HG02973 (cell line): ENCODE results near the gene NUDT22.

Experiments
- ATAC-seq: cut with Tn5 transposase; IDR thresholded peaks from one replicate; pipeline ENCODE4 v1.9.1; 2021; ENCODE audit warnings: moderate library complexity; ENCODE audit not compliant: unreplicated experiment

Gene NUDT22

DNA sequence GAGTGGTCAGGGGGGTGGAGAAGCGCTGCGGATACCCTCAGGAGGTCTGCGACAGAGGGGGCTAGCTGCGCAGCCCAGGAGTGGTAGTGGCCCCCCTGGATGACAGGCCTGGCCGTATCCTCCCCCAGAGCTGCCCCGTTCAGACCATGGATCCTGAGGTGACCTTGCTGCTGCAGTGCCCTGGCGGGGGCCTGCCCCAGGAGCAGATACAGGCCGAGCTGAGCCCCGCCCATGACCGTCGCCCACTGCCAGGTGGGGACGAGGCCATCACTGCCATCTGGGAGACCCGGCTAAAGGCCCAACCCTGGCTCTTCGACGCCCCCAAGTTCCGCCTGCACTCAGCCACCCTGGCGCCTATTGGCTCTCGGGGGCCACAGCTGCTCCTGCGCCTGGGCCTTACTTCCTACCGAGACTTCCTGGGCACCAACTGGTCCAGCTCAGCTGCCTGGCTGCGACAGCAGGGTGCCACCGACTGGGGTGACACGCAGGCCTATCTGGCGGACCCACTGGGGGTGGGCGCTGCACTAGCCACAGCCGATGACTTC lies 505 bp downstream of the NUDT22 start:
- no peak for ATAC-seq

DNA sequence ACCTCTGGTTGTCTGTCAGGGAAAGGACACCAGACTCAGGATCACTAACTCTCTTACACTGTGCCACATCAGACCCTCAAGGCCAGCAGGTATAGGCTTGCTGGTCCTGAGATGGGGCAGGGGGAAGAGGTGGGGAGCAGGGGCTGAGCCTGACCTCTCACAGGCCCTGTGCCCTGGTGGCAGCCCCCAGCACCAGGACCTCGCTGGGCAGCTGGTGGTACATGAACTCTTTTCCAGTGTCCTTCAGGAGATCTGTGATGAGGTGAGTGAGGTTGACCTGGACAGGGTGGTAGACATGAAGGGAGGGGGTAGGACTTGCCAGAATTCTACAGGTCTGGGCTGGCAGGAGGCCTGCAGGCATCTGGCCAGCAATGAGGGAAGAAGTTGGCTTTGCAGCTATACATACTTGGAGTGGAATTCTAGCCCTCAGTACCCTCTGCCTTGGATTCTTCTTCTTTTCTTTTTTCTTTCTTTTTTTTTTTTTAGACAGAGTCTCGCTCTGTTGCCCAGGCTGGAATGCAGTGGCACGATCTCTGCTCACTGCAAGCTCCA lies 1.4 kb downstream of the NUDT22 start:
- no peak for ATAC-seq

DNA sequence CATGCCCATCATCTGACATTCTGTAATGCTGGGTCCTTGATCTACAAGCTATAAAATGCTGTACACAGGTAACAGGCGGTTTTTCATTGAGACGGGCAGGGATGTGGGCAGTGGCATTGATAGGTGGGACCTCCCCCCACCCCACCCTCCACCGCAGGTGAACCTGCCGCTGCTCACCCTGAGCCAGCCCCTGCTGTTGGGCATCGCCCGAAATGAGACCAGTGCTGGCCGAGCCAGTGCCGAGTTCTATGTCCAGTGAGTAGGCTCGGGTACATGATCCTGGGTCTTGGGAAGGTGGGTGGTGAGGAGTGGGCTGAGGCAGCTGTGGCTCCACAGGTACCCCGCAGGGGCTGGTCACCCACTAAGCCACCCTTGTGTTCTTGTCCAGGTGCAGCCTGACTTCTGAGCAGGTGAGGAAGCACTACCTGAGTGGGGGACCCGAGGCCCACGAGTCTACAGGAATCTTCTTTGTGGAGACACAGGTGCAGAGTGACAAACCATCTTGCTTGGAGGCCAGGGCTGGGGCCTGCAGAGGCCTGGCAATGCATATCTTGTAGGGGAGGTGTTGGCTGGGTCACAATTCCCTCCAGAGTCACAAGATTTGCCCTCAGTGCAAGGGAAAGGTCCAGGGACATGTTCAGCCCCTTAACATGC lies 3.1 kb downstream of the NUDT22 start:
- no peak for ATAC-seq

DNA sequence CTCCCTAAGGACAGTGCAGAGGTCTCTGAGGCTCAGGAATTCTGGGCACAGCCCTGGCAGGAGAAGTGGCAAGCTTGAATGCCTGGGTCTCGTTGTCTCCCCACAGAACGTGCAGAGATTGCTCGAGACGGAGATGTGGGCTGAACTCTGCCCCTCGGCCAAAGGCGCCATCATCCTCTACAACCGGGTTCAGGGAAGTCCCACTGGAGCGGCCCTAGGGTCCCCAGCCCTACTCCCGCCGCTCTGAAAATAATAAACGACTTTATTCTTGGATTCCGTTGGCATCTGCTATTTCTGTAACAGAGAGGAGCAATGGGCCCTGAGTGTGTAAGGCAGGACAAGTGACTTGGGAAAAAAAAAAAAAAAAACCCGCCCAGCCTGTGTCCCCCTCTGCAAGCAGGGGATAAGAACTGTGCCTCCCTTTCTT lies 3.7 kb downstream of the NUDT22 start:
- no peak for ATAC-seq

DNA sequence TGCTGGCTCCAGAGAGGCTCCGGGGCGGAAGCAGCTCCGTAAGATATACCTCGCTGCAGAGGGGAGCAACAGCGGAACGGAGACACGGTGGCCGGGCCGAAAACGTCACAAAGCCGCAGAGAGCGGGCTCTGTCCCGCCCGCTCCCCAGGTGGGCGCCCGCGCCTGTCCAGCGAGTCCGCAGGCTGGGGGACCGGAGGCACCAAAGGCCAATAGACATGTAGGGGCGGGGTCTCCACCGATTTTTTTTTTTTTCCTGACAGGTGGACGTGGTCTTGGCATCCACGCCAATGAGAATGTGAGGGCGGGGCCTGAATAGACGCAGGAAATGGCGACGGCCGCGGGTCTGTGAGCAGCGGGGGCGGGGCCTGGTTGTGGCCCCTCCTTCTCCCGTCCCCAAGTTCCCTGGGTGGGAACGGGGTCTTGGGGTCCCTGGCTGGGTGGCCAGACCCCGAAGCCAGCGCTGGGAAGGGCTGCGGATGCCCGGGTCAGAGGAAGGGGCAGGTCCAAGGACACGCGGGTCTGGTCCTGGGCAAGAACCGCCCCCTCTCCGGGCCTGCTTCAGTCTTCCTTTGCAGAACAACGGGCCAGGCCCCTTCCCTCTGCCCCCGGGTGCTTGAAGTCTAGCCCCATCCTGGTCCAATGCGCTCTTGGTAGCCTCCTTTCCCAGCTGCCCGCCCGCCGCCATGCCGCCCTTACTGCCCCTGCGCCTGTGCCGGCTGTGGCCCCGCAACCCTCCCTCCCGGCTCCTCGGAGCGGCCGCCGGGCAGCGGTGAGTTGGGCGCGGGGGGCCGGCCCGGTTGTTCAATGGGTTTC lies 4.3 kb downstream of the NUDT22 start, which contains the start of gene DNAJC4:
TSS of gene DNAJC4 (plus strand) at position 378 of the 814 bp plus-strand sequence. CDS start at position 685, 307 bp downstream.
- peak; percentile 35 for ATAC-seq

DNA sequence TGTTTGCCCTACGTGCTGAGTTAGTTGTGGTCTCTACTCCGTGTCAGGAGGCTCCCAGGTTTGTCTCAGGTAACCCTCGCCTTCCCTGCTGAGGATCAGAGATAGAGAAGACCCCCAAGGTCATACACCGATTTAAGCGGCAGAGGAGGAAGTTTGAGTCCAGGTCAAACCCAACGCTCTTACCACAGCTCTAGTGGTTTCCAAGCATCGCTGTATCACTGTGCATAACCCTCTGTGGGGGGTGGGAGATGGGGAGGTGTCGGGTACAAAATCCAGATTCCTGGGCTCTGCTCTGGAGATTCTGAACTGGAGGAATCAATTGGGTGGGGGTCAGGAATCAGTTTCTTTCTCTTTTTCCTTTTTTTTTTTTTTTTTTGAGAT lies 4.9 kb downstream of the NUDT22 start:
- no peak for ATAC-seq

DNA sequence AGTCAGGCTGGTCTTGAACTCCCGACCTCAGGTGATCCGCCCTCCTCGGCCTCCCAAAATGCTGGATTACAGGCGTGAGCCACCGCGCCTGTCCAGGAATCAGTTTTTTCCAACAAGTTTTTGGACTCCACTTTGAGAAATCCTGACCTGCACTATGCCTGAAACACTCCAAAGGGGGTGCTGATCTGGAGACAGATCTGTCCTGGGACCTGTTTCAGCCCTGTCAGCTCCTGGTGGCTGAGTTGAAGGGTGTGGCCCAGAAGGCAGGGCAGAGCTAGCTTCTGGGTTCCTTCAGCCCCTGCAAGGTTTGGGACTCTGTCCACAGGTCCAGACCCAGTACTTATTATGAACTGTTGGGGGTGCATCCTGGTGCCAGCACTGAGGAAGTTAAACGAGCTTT lies 5.5 kb downstream of the NUDT22 start:
- ATAC-seq, result no peak

DNA sequence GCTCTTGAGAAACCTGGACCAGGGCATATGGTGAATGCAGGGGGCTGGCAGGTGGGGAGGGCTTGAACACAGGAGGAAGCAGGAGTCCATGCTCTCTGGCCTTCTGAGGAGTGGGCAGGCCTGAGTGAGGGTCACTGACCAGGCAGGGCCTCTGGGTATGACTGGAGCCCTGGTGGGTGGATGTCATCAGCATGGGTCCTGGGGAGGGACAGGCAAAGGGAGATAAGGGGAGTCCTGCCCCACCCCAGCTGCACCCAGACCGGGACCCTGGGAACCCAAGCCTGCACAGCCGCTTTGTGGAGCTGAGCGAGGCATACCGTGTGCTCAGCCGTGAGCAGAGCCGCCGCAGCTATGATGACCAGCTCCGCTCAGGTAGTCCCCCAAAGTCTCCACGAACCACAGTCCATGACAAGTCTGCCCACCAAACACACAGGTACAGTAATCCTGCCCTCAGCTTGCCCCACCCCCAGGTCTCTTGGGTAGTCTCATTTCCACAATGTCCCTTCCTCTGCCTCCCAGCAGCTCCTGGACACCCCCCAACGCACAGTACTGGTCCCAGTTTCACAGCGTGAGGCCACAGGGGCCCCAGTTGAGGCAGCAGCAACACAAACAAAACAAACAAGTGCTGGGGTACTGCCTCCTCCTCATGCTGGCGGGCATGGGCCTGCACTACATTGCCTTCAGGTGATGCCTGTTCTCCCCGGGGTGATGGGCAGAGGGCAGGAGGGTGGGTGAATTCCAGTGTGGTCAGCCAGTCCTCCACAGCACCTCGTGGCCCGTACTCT lies 6.3 kb downstream of the NUDT22 start:
- no peak for ATAC-seq

DNA sequence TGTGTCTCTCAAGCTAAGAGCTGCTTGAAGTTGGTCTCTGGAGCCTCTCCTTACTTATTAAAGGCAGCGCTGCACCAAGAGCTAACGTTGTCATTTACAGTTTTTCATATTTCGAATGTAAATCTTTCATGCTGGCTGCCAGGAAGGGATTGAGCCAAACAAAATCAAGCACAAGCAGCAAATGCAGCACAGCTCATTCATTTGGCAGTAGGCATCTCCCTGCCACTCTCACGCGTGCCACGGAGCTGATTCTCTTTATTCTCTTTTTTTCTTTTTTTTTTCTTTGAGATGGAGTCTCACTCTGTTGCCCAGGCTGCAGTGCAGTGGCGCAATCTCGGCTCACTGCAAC lies 6.9 kb downstream of the NUDT22 start:
- no peak for ATAC-seq

DNA sequence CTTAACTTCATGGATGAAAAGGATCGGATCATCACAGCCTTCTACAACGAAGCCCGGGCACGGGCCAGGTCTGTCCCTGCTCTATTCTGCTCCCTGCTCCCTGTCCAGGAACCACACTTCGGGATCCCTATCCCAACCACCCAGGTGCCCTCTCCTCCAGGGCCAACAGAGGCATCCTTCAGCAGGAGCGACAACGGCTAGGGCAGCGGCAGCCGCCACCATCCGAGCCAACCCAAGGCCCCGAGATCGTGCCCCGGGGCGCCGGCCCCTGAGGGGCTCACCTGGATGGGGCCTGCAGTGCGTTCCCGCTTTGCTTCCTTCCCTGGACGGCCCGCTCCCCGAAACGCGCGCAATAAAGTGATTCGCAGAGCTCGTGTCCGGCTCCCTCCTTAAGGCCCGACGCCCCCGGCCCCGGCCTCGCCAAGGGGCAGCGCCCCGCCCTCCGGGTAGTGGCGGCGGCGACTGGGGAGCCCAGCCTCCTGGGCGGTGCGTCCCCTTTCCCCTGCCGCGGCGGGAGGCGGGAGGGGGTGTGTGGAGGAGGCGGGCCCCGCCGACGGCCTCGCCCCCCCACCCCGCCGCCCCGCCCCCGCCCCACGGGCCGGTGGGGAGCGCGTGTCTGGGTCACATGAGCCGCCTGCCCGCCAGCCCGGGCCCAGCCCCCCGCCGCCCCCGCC lies 8.0 kb downstream of the NUDT22 start, which contains the start of gene VEGFB:
TSS of gene VEGFB (plus strand) at position 672 of the 674 bp plus-strand sequence. CDS start 250 bp downstream, outside the sequence.
- ATAC-seq, result no peak

DNA sequence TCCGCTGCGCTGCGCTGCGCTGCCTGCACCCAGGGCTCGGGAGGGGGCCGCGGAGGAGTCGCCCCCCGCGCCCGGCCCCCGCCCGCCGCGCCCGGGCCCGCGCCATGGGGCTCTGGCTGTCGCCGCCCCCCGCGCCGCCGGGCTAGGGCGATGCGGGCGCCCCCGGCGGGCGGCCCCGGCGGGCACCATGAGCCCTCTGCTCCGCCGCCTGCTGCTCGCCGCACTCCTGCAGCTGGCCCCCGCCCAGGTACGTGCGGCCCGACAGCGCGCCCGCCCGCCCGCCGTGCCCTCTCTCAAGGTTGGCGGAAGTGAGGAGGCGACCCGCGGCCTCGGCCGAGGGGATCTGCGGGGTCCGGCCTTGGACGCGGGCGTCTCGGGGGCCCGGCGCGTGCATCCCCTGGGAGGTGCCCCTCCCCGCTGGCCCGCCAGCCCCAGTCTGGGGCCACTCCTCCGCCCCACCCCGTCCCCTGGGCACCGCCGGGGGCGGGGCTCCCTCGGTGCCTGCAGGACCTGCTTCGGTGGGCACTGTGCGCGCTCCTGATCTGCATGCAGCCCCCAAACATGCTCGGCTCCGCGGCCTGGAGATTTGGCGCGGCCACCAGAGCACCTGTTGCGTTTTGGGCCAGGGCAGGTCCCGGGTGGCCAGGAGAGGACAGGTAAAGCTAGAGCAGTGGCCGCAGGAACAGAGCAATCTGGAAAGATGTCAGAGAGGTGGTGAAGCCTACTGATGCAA lies 8.7 kb downstream of the NUDT22 start:
- no peak for ATAC-seq

DNA sequence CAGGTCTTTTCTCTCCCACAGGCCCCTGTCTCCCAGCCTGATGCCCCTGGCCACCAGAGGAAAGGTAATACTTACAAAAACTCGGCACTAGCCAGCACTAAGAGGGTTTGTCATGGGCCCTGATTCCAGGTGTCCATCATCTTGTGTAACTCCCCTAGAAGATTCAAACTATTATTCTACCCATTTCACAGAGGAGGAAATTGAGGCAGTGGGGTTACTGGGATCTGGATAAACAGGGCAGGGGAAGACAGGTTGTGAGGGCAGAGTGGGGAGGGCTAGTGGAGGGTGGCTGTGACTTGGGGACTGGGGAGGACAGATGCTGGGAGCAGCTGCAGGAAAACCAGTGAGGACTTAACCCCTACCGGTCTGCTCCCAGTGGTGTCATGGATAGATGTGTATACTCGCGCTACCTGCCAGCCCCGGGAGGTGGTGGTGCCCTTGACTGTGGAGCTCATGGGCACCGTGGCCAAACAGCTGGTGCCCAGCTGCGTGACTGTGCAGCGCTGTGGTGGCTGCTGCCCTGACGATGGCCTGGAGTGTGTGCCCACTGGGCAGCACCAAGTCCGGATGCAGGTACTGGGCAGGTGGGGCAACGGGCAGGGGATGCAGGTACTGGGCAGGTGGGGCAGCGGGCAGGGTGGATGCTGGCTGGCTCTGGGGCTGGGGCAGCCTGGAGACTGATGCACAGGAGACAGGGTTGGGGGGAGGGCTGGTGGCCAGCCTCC lies 9.5 kb downstream of the NUDT22 start:
- no peak for ATAC-seq

DNA sequence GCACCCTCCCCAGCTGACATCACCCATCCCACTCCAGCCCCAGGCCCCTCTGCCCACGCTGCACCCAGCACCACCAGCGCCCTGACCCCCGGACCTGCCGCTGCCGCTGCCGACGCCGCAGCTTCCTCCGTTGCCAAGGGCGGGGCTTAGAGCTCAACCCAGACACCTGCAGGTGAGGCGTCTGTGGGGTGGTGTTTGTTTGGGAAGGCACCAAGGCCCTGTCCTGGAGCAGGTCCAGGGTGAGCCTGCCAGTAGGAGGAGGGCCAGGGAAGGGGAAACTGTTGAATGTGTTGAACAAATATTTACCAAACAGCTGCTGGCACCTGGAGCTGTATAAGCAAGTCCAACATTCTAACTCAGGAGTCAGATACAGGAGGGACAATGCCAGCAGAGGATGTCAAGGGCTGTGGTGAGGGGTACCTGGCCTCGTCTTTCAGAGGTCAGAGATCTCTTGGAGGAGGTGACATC lies 11.4 kb downstream of the NUDT22 start:
- no peak for ATAC-seq

DNA sequence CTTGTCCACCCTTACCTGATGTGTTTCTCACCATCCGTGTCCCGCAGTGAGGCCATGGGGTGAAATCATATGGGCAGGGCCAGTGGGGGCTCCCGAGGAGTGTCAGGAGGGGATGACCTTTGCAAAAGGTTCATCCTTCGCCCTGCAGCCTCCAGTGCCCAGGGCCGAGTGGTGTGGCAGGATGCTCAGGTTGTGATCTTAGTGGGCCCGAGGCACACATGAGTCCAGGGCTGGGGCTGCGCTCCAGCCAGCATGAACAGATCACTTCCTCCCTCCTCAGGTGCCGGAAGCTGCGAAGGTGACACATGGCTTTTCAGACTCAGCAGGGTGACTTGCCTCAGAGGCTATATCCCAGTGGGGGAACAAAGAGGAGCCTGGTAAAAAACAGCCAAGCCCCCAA lies 12.0 kb downstream of the NUDT22 start:
- no peak for ATAC-seq

DNA sequence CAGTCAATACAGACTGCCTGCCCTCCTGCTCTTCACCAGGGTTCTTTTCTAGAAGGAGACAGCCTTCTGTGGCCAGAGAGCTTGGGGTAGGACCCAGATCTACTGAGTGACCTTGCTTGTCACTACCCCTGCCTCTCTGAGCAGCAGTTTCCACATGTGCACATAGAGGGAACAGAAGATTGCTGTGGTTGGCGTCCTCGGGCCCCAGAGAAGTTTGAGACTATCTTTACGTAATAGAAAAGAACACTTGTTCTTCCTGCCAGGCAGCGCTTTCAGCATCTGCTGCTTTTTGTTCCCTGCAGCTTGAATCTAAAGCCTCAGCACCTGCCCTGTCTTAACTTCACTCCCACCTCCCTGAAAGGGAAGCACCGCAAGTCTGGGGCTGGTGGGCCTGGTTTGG lies 12.9 kb downstream of the NUDT22 start:
- no peak for ATAC-seq

DNA sequence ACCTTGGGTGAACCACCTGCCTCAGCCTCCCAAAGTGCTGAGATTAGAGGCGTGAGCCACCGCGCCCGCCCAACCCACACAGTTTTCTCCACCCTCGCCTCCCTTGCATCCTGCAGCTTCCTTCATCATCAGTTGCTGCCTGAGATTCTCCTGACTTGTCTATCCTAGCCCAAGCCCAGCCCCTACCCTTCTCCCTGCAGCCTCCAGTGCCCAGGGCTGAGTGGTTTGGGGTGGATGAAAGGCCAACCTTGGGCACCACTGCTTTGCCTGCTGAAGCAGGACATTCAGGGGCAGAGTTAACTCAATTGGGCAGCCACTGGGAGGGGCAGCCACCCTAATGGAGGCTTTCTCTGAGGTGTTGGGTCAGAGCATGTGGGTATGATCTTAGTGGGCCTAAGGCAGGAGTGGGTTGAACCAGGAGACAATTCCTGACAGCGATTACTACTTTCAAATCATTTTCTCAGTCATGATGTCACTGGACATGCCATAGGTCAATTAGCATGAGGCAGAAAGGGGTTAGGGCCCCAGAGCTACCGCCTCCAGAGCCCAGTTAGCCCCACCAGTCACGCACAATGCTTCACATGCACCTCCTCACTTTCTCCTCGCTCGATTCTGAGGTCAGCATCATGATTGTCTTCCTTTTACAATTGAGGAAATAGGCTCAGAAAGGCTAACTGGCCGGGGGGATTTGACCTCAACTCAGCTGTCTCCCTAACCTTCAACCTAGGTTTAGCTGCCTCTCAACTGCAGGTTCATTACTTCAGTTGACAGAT lies 13.8 kb downstream of the NUDT22 start:
- ATAC-seq, result peak; percentile 9

DNA sequence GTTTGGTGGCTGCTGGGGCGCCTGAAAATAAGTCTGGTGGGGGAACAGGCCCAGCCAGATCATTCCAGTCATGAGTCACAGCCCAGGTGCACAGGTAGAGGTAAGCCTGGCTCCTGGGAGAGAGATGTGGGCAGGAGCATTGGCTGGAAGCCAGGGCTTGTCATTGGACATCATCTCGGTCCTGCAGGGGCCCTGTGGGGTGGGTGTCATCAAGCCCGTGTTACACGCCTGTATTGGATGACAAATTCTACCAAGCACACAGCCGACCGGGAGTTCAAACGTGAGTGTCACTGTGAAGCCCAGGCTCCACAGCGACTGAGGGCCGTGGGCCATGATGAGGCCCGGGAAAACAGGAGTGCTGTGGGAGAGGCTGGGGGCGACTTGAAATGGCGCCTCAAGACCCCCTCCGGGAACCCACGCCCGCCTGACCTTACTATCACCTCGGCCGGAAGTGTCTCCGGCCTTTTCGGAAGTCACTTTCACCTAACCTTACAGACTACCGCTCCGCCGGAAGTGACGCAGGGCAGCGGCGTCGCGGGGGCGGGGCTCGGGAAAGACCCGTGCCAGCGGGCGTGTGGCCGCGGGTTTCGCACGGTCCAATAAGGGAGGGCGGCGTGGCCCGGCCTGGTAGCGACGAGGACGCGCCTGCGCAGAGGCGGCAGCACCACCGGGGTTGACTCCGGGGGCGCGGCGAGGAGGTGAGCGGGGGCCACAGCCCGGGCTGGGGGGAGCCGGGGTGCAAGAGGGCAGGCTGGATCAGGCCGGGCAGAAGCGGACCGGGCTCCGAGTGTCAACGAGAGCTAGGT lies 14.6 kb downstream of the NUDT22 start, which contains the start of gene FKBP2:
TSS of gene FKBP2 (plus strand) at position 661 of the 806 bp plus-strand sequence. CDS start 1,293 bp downstream, outside the sequence.
- peak; percentile 31 for ATAC-seq

DNA sequence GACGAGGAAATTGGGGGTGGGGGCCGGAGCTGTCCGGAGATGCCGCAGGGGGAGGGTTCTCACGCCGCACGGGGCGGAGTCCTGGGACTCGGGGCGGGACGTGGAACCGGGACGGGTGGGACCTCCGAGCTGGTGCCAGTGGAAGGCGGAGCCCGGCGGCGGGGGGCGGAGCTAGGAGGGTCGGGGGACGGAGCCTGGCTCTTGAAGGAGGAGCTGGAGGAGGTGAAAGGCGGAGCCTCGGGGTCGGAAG lies 15.1 kb downstream of the NUDT22 start:
- peak; percentile 51 for ATAC-seq
